GM19239 (cell line): ENCODE data around the gene IL18RAP.

Experiments
- DNase-seq: peaks from one replicate; pipeline ENCODE4 v3.0.0; 2011; ENCODE audit warnings: low spot score; ENCODE audit not compliant: insufficient read length
- FAIRE-seq: peaks from 2 replicates; lab custom pipeline; 2011; peaks lifted over from hg19 to GRCh38; lab: Jason Lieb, UNC

Gene IL18RAP

GRCh38 chr2:102422910-102423309 is at the start of gene IL18RAP:
Gene IL18RAP (plus strand): TSS chr2:102423160. CDS start chr2:102423278, 118 bp downstream.
- peak; percentile 67 for FAIRE-seq
- no peak for DNase-seq

- DNase-seq (no peak), FAIRE-seq (no peak)
Measured at GRCh38 chr2:102376052-102376591, 46.8 kb upstream of the IL18RAP start.

GRCh38 chr2:102383722-102384121 is 39.2 kb upstream of the IL18RAP start:
- FAIRE-seq: no peak
- no peak for DNase-seq

GRCh38 chr2:102385522-102385921 is 37.4 kb upstream of the IL18RAP start:
- FAIRE-seq (no peak), DNase-seq (no peak)

GRCh38 chr2:102386004-102386403 is 37.0 kb upstream of the IL18RAP start:
- DNase-seq (no peak), FAIRE-seq (no peak)

GRCh38 chr2:102386867-102387541 is 36.0 kb upstream of the IL18RAP start:
- no peak for DNase-seq
- FAIRE-seq: no peak

- DNase-seq (no peak), FAIRE-seq (no peak)
Measured at GRCh38 chr2:102387763-102388546, 35.0 kb upstream of the IL18RAP start.

- no peak for FAIRE-seq
- DNase-seq: no peak
Measured at GRCh38 chr2:102391565-102391964, 31.4 kb upstream of the IL18RAP start.

- no peak for FAIRE-seq
- no peak for DNase-seq
Measured at GRCh38 chr2:102392096-102392495, 30.9 kb upstream of the IL18RAP start.

GRCh38 chr2:102392942-102393341 is 30.0 kb upstream of the IL18RAP start:
- DNase-seq (no peak), FAIRE-seq (no peak)

GRCh38 chr2:102396012-102396411 is 26.9 kb upstream of the IL18RAP start:
- DNase-seq (no peak), FAIRE-seq (no peak)

- DNase-seq (no peak), FAIRE-seq (no peak)
Measured at GRCh38 chr2:102397209-102397608, 25.8 kb upstream of the IL18RAP start.

- FAIRE-seq (no peak), DNase-seq (no peak)
Measured at GRCh38 chr2:102399499-102400141, 23.3 kb upstream of the IL18RAP start.

GRCh38 chr2:102401456-102401855 is 21.5 kb upstream of the IL18RAP start:
- DNase-seq (no peak), FAIRE-seq (no peak)

- FAIRE-seq (no peak), DNase-seq (no peak)
Measured at GRCh38 chr2:102401865-102402264, 21.1 kb upstream of the IL18RAP start.

GRCh38 chr2:102410952-102411351 is 12.0 kb upstream of the IL18RAP start:
- DNase-seq (no peak), FAIRE-seq (no peak)

GRCh38 chr2:102412199-102412598 is 10.8 kb upstream of the IL18RAP start:
- DNase-seq: no peak
- no peak for FAIRE-seq

GRCh38 chr2:102417946-102418345 is 5.0 kb upstream of the IL18RAP start:
- no peak for DNase-seq
- FAIRE-seq: peak; percentile 66

- FAIRE-seq (peak; percentile 76), DNase-seq (no peak)
Measured at GRCh38 chr2:102418421-102418961, 4.5 kb upstream of the IL18RAP start.

GRCh38 chr2:102420290-102420689 is 2.7 kb upstream of the IL18RAP start:
- DNase-seq (no peak), FAIRE-seq (no peak)
